NCI-H82 treated with DMSO at 0.1 percent for 48 hours (cell line): ENCODE results near the gene GCNT2.
"Not testable (repeated sequence)": the region's sequence is repeated elsewhere in the genome, so short reads cannot be mapped to it uniquely, and the experiment has no call there.

Source experiments
- DNase-seq: peaks from one replicate; lab custom pipeline; 2025; ENCODE audit not compliant: unreplicated experiment; lab: John Stamatoyannopoulos, UW

The GCNT2 gene

DNA sequence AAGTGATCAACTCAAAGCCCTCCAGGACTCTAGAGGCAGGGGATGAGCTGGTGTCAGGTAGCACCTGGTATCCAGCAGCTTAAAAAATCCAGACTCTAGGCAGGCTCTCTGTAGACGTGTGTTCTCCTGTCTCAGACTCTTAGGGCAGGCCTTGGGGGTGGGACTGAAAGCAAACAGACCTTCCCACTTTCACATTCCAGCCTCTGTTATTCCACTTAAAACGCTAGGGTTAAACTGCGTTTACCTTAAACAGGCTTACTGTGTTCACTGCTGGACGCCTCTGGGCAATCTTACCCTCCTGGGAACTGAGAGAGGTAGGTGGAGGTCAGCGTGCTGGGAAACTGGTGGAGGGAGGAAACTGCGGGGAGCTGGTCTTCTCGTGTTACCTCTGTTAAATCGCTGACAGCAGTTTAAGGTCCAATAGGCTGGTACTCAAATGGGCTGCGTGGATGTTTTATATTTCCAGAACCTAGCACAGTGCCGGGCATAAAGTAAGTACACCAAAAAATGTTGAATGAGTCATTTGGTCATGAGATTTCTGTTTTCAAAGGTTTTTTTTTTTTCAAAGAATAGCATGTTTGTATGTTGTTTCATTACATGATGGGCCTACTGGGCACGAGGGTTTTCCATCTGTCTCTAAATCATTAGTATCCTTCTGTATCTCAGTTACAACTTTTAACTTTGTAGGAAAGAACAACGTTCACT, at the start of gene GCNT2:
TSS of gene GCNT2 (plus strand) at position 248 of the 705 bp plus-strand sequence. CDS start 7,561 bp downstream, outside the sequence.
- no peak for DNase-seq

DNA sequence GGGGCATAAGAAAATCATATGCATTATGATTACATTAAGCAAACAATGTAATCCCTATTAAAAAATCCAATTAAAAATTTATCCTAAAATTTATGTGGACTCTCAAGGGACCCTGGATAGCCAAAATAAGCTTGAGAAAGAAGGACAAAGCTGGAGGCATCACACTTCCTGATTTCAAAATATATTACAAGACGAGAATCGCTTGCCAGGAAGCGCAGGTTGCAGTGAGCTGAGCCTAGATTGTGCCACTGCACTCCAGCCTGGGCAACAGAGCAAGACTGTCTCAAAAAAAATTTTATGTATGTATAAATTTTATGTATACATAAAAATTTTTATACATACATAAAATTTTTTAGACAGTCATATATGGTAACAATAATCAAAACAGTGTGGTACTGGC, 48.5 kb upstream of the GCNT2 start:
- DNase-seq: no peak

DNA sequence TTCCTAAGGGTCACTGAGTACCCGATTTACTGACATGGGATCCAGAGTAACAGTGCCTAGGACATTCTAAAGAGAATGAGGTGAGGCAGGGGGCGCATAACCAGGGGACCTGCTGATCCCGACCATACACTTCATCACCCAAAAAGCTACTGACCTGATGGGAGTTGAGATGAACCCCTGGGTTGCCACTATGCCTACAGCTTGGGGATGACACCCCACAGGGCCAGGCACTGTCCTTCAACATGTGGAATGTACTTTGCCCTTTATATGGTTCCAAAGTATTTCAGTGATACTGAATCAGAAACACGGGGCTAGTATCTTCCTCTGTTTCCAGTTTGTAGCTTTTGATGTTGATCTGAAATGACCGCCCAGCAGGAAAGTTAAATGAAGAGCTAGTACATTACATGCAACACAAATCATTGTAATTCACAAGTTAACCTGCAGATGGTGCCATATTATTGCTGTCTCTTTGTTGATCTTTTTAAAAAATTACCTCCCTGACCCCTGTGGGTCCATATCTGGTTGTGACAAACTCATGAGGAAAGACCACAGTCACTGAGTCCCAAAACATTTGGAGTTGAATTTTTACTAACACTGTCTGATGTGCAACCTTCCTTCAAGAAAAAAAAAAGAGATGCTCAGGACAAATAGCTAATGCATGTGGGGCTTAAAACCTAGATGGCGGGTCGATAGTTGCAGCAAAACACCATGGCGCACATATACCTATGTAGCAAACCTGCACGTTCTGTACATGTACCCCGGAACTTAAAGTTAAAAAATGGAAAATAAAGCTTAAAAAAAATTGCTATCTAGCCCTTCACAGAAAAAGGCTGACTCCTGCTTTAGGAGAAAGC, 42.7 kb upstream of the GCNT2 start:
- DNase-seq: peak; percentile 3

DNA sequence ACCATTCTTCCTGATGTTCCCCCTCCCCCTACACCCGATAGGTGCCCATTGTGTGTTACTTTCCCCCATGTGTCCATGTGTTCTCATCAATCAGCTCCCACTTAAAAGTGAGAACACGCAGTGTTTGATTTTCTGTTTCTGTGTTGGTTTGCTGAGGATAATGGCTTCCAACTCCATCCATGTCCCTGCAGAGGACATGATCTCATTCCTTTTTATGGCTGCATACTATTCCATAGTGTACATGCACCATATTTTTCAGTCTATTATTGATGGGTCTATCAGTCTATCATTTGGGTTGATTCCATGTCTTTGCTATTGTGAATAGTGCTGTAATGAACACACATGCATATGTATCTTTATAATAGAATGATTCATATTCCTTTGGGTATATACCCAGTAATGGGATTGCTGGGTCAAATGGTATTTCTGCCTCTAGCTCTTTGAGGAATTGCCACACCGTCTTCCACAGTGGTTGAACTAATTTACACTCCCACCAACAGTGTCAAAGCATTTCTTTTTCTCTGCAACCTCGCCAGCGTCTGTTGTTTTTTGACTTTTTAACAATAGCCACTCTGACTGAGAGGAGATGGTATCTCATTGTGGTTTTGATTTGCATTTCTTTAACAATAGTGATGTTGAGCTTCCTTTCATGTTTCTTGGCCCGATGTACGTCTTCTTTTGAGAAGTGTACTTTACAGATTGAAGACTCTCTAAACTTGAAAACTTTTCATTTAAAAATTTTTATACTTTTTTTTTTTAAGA, 41.0 kb upstream of the GCNT2 start:
- no peak for DNase-seq

DNA sequence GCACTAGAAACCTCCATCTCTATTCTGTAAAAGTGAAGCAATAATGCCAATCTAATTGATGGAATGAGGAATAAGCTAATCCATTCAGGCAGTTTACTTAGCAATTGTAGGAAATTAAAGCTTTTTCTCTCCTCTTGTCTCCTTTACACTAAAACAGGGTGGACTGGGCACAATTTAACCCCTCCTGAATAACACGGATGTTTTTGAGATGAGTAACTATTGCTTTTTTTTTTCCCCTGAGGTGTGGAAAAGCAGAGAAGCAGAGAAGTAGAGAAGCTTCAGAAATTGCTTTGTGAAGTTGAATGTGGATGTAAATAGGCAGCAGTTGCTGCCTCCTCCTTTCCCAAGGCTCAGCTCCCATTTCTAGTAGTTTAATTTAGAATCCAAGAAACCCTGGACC, 40.0 kb upstream of the GCNT2 start:
- DNase-seq: no peak

DNA sequence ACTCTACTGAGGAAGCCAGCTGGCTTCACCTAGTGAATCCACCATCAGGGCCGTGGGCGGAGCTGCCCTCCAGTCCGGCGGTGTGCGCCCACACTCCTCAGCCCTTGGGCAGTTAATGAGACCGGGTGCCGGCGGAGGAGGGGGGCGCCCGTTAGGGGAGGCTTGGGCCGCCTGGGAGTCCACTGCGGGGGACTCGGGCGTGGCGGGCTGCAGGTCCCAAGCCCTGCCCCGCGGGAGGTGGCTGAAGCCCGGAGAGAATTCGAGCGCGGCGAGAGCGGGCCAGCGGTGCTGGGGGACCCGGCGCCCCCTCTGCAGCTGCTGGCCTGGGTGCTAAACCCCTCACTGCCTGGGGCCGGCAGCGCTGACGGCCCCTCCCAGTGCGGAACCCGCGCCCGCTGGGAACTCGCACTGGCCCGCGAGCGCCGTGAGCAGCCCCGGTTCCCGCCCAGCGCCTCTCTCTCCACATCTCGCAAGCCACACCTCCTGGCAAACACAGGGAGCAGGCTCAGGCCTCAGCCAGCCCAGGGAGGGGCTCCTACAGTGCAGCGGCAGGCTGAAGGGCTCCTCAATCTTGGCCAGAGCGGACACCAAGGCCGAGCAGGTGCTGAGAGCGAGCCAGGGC, 38.4 kb upstream of the GCNT2 start:
- no peak for DNase-seq

DNA sequence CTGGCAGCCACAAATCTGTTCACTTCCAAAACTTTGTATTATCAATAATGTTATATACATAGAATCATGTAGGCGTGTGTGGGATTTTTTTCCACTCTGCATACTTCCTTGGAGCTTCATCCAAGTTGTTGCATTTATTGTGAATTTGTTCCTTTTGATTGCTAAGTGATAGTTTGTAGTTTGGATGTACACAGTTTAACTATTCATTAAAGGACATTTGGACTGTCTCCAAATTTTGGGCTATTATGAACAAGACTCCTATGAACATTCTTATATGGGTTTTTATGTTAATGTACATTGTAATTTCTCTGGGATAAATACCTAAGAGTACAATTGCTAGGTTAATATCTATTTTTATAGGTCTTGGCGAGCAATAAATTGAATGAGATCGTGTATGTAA, 36.2 kb upstream of the GCNT2 start:
- DNase-seq: no peak

DNA sequence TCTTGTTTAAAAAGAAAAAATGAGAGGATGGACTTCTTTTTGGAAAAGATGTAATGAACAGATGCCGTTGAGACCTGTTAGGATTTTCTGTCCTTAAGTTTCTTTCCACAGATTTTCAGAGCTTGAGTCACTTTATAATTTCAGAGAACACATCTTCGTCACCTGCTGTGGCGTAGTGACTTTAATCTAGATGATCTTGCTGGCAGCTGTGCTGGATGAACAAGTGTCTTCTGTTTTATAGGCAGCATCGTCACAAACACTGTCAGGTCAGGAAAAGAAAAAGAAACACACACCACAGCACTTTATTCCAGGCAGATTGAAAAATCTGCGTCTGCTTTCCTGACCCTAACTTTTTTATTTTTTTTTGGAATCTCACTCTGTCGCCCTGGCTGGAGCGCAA, 35.7 kb upstream of the GCNT2 start:
- DNase-seq: no peak

DNA sequence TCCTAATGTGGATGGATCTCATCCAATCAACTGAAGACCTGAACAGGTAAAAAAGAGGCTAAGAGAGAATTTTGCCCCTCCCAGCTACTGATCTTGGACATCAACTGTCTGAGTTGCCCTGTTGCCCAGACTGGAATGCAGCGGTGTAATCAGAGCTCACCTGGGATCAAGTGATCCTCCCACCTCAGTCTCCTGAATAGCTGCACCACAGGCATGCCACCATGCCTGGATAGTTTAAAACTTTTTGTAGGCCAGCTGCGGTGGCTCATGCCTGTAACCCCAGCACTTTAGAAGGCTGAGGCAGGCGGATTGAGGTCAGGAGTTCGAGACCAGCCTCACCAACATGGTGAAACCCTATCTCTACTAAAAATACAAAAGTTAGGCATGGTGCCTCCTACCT, 34.9 kb upstream of the GCNT2 start:
- DNase-seq: no peak

DNA sequence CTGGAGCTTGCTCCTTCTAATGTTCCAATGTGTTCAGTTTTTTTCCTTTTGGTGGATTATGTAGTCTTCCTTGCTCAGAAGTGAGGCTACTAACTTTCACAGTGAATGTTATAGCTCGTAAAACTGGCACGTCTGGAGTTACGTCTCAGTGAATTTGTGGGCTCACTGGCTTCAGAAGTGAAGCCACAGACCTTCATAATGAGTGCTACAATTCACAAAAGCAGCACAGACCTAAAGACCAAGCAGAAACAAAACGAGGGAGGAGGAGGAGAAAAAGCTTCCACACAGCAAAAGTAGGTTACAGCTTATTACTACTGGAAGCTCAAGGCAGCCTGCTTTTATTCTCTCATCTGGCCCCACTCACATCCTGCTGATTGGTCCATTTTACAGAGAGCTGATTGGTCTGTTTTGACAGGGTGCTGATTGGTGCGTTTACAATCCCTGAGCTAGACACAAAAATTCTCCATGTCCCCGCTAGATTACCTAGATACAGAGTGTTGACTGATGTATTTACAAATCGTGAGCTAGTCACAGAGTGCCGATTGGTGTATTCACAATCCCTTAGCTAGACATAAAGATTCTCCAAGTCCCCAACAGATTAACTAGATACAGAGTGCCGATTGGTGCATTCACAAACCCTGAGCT, 34.1 kb upstream of the GCNT2 start:
- not testable (repeated sequence) for DNase-seq

DNA sequence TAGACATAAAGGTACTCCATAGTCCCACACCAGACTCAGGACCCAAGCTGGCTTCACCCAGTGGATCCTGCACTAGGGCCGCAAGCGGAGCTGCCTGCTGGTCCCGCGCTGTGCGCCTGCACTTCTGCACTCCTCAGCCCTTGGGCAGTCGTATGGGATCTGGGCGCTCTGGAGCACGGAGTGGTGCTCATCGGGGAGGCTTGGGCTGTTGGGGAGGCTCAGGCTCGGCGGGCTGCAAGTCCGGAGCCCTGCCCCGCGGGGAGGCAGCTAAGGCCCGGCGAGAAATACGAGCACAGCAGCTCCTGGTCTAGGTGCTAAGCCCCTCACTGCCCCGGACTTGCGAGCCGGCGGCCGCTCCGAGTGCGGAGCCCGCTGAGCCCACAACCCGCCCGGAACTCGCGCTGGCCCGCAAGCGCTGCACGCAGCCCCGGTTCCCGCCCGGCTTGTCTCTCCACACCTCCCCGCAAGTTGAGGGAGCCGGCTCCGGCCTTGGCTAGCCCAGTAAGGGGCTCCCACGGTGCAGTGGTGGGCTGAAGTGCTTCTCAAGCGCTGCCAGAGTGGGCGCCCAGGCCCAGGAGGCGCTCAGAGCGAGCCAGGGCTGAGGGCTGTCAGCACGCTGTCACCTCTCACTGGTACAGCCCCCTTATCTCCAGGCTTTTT, 33.4 kb upstream of the GCNT2 start:
- no peak for DNase-seq

DNA sequence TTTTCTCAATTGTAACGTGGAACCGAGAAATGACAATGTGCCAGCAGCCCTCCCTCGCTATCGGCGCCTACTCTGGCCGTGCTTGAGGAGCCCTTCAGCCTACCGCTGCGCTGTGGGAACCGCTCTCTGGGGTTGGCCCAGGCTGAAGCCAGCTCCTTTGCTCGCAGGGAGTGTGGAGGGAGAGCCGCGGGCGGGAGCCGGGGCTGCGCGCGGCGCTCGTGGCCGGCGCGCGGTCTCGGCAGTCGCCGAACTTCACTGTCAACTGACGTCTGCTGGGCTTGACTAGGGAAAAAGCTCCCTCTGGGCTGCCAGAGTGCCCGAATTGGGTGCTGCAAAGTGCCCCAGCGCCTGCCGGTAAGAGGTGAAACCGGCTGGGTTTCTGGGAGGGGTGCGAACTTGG, 29.7 kb upstream of the GCNT2 start:
- no peak for DNase-seq

DNA sequence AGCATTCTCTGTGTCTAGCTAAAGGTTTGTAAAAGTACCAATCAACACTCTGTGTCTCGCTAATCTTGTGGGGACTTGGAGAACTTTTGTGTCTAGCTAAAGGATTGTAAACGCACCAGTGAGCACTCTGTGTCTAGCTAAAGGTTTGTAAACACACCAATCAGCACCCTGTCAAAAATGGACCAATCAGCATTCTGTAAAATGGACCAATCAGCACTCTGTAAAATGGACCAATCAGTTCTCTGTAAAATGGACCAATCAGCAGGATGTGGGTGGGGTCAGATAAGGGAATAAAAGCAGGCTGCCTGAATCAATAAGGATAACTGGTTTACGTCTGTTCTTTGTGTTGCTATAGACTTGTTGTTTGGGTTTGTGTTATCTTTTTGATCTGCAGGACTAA, 29.2 kb upstream of the GCNT2 start:
- not testable (repeated sequence) for DNase-seq

DNA sequence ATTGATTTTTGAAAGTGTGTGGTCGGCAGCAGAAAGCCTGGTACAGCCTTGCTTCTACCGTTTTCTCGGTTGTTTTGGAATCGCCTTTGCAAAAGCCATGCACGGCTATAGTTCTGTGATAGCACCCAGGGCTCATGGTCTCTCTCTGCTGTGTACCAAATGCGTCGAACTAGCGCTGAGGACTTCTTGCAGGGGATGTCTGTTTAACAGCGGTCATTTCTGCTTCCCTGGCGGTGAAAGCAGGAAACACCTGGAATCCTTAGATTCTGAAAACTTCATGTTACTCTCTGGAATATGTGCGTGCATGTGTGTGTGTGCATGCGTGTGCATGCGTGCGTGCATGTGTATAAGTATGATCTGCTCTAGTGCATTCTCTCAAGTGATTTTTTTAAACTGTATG, 26.1 kb upstream of the GCNT2 start:
- no peak for DNase-seq

DNA sequence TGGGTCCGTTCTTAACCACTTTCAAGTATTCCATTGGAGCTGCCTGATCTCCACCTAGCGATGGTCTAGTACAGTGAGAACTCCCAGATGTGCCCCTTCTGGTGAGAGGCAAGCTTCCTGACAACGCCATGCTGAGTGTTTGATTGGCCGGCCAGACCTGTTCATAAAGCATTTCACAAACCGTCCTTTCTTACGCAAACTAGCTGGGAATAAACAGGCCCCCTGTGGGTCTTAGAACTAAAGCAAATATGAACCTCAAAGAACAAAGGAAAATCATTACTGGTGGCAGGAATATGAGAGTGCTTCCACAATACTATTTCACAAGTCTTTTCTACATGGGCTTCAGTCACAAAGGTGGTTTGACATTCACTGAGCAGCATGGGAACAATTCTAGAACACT, 15.6 kb upstream of the GCNT2 start:
- DNase-seq: no peak

DNA sequence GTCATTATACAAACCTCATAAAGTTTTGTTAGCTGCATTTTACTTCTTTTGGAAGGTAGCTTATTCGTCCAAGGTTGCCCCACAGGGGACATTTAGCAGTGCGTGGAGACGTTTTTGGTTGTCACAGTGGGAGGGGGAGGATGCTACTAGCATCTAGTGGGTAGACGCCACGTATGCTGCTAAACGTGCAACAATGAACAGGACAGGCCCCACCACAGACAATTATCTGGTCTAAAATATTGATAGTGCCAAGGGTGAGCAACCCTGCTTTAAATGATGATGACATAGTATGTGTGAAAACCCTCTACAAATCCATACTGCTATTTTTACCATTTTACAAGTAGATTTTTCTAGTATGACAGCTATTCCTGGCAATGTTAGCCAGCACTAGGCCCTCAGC, 13.9 kb upstream of the GCNT2 start:
- no peak for DNase-seq

DNA sequence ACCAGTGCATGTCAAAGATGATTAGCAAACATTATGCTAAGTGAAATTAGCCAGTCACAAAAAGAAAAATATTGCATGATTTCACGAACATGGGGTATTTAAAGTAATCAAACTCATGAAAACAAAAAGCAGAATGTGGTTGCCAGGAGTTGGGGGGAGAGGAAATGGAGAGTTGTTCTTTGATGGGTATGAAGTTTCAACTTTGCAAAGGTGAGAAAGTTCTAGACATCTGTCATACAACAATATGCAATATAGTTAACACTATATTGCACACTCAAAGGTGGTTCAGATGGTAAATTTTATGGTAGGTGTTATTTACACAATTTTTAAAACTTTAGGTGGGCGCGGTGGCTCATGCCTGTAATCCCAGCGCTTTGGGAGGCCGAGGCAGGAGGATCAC, 13.4 kb upstream of the GCNT2 start:
- no peak for DNase-seq

DNA sequence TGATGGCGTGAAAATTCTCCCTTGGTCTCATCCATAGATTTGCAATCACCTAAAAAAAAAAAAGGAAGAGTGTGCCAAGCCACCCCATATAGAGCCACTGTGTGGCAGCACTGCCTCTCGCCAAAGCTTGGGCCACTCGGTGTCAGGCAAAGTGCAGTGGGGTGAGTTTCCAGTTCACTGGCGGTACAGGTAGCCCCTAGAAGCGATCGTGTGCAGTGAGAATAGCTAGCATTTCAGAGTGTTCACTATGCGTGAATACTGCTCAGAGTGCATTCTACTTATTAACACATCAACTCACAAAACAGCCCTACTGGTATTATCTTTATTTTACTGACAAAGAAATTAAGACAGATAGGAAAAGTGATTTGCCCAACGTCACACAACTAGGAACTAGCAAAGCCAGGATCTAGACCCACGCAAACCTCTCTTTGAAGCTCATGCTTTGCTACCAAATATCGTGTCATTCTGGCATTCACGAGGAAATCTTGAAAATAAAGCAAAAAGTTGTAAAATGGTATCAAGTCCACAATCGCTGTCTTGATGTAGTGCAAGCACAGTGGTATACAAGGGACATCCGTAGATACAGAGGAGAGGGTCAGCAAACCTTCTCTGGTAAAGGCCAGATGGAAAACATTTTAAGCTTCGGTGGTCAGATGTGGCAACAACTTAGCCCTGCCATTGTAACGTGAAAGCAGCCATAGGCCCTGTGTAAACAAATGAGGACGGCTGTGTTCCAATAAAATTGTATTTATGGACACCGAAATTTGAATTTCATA, 10.4 kb upstream of the GCNT2 start:
- peak; percentile 1 for DNase-seq

DNA sequence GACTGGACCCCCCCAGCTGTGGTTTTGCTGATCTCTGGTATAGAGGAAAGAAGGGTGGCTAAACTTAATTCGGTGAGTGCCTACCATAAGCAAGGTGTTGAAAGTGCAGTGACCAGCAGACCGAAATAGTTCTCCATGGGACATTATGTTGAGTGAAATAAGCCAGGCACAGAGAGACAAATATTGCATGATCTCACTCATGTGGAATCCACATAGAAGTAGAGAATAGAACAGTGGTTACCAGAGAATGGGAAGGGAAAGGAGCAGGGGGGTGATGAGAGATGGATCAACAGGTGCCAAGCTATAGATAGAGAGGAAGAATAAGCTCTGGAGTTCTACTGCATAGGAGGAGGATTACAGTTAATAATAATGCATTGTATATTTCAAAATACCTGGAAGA, 9.7 kb upstream of the GCNT2 start:
- no peak for DNase-seq

DNA sequence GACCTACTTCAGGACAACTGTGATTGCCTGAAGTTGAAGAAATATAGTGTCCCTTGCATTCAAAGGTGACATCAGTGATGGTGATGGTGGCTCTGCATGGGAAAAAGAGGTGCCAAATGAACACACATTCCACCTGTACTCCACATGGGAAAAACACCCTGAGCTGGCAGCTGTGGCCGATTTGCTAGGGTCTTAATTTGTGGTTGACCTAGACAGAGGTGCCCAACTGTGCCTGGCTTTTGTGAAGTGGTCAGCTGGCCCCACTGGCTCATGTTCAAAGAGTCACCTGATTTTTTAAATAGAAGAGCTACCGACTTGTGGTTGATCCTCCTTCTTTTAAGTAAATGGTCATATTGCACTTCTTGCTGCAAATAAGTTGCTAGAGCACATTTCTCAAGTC, 7.6 kb upstream of the GCNT2 start:
- no peak for DNase-seq
